Spleen (tissue), 11 donors: ENCODE data around the gene CCDC70. TPM values are rescaled to one million over a fixed set of nuclear protein-coding genes. Genes with fewer than 3 reads are reported as not detected.

Experiments used
- DNase-seq: peaks from one replicate; pipeline ENCODE4 v3.0.0-alpha.2; 2020
- H3K27ac ChIP-seq, 8 donors: fragments of 200-600 bp; sonication (generic) in 7 of 8; 1 replicate in 4 of 8; 2 replicates in 4 of 8; pipeline versions ENCODE4 v1.5.0 to v1.8.0; 2016 to 2021; ENCODE audit warnings: inconsistent platforms in 4 of 8, mild to moderate bottlenecking in 4 of 8, moderate library complexity in 1 of 8
- H3K27me3 ChIP-seq, 7 donors: fragments of 200-600 bp; sonication (generic) in 6 of 7; replicated peaks in 1 of 7; 1 replicate in 4 of 7; 2 replicates in 3 of 7; pipeline versions ENCODE4 v1.5.0 to v1.8.0; 2016 to 2021; ENCODE audit warnings: inconsistent platforms in 3 of 7, mild to moderate bottlenecking in 1 of 7
- H3K36me3 ChIP-seq, 6 donors: fragments of 200-600 bp; sonication (generic) in 5 of 6; 1 replicate in 4 of 6; 2 replicates in 2 of 6; pipeline versions ENCODE4 v1.5.0 to v1.8.0; 2016 to 2021; ENCODE audit warnings: inconsistent platforms in 2 of 6
- H3K4me1 ChIP-seq, 6 donors: fragments of 200-600 bp; sonication (generic) in 5 of 6; 1 replicate in 3 of 6; 2 replicates in 3 of 6; pipeline versions ENCODE4 v1.5.0 to v1.8.0; 2016 to 2021; ENCODE audit warnings: inconsistent platforms in 3 of 6
- H3K4me3 ChIP-seq, 8 donors: fragments of 200-600 bp; sonication (generic) in 7 of 8; 1 replicate in 4 of 8; 2 replicates in 4 of 8; pipeline versions ENCODE4 v1.5.0 to v1.8.0; 2016 to 2021; ENCODE audit warnings: inconsistent platforms in 4 of 8, mild to moderate bottlenecking in 4 of 8, moderate library complexity in 2 of 8
- H3K9me3 ChIP-seq, 8 donors: fragments of 200-600 bp; sonication (generic) in 7 of 8; 1 replicate in 4 of 8; 2 replicates in 4 of 8; pipeline versions ENCODE4 v1.5.0 to v1.8.0; 2016 to 2021; ENCODE audit warnings: inconsistent platforms in 4 of 8
- POLR2A ChIP-seq, 3 donors: fragments of 450-650 bp; IDR thresholded peaks; one replicate each; pipeline ENCODE4 v1.5.1; 2017; ENCODE audit warnings: antibody characterized with exemption in 3 of 3, mild to moderate bottlenecking in 1 of 3
- POLR2AphosphoS5 ChIP-seq, 3 donors: sonication (generic); formaldehyde crosslinking; IDR thresholded peaks; one replicate each; pipeline ENCODE4 v1.5.1; 2017; ENCODE audit warnings: antibody characterized with exemption in 3 of 3
- WGBS, 5 donors: extraction: QIAGEN DNeasy Blood & Tissue Kit in 3 of 5; methylation state at CpG; one replicate each; pipeline versions ENCODE4 v1.1.5 to v1.1.7; 2013 to 2018; 5-methylcytosine and 5-hydroxymethylcytosine counted together
- intact Hi-C: fragments of 100-400 bp; cut with DNase I; formaldehyde crosslinking; loops from one replicate; pipeline ENCODE4 v1.15.0; 2023; ENCODE audit warnings: low total_unique reads
- polyA plus RNA-seq, 3 donors: library from polyadenylated mRNA; stranded (reverse); fragments of 200-250 nt; gene quantifications; one replicate each; pipeline ENCODE4 v1.2.1, GENCODE V29; 2013
- total RNA-seq, 7 donors: library from RNA; depleted of rRNA in 3 of 7; stranded (reverse); fragments of >200 nt in 3 of 7; fragmentation: NEBNext Ultra II Directional in 4 of 7; extraction: Animal tissue kit (Norgen Biotek cat#: 25700) in 4 of 7; gene quantifications; one replicate each; pipeline versions ENCODE4 v1.1.0 to v1.2.1, GENCODE V29; 2016 to 2021
- TF ChIP-seq, protein P1 (sequence below), 11 experiments: fragments of 200-600 bp in 7 of 11; fragments of 450-650 bp in 4 of 11; sonication (generic) in 4 of 11; IDR thresholded peaks in 8 of 11; conservative IDR thresholded peaks in 3 of 11; 1 replicate in 7 of 11; 2 replicates in 4 of 11; pipeline versions ENCODE4 v1.4.0 to v1.8.0; 2016 to 2021; ENCODE audit warnings: antibody characterized with exemption in 11 of 11, inconsistent platforms in 4 of 11, mild to moderate bottlenecking in 1 of 11
- donor health status: healthy with polysubstance abuse.
- donor health status: DM: no; HTN: no; CAD: no; lungs with moderate emphysema.
- donor health status: DM: no; HTN: no; CAD: no.
- donor health status: Bipolar disorder and iron deficiency.
- donor health status: healthy.
- donor health status: DM: no; HTN: no; CAD: no.
- donor health status: DM: yes; HTN: yes; CAD: no.

The CCDC70 gene
- total and polyA plus RNA-seq, 10 donors = not detected

- WGBS, 5 donors = 78 to 86% (median 81%) methylated on average over 1 of the region's 1 CpG
- no peaks in the 10 kb centered on the region for H3K36me3 ChIP-seq
- H3K9me3 ChIP-seq = no peaks in the 10 kb centered on the region
- TF ChIP-seq POLR2A (IDR thresholded peaks at IDR 0.05) (no peak), POLR2AphosphoS5 (IDR thresholded peaks at IDR 0.05) (no peak)
- TF ChIP-seq, protein P1, sequence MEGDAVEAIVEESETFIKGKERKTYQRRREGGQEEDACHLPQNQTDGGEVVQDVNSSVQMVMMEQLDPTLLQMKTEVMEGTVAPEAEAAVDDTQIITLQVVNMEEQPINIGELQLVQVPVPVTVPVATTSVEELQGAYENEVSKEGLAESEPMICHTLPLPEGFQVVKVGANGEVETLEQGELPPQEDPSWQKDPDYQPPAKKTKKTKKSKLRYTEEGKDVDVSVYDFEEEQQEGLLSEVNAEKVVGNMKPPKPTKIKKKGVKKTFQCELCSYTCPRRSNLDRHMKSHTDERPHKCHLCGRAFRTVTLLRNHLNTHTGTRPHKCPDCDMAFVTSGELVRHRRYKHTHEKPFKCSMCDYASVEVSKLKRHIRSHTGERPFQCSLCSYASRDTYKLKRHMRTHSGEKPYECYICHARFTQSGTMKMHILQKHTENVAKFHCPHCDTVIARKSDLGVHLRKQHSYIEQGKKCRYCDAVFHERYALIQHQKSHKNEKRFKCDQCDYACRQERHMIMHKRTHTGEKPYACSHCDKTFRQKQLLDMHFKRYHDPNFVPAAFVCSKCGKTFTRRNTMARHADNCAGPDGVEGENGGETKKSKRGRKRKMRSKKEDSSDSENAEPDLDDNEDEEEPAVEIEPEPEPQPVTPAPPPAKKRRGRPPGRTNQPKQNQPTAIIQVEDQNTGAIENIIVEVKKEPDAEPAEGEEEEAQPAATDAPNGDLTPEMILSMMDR (IDR thresholded peaks at IDR 0.05 in 8 of 11, conservative IDR thresholded peaks at IDR 0.05 in 3 of 11) = no peak
- DNase-seq = no peak
- no peak overlapping the region for H3K4me3 ChIP-seq
- H3K4me1 ChIP-seq = peaks cover 0 to 15% (median 6%) of the 10 kb centered on the region in 6 donors
- peaks cover 0 to 12% (median 0%) of the 10 kb centered on the region in 7 donors for H3K27me3 ChIP-seq
- H3K27ac ChIP-seq = no peak overlapping the region
- intact Hi-C loops = loop anchor here (10.0 kb wide), 1 partner anchor 278 kb away; the partner anchor contains the start of gene NEK5
Measured at GRCh38 chr13:51846756-51847155, 15.0 kb upstream of the CCDC70 start.

DNA sequence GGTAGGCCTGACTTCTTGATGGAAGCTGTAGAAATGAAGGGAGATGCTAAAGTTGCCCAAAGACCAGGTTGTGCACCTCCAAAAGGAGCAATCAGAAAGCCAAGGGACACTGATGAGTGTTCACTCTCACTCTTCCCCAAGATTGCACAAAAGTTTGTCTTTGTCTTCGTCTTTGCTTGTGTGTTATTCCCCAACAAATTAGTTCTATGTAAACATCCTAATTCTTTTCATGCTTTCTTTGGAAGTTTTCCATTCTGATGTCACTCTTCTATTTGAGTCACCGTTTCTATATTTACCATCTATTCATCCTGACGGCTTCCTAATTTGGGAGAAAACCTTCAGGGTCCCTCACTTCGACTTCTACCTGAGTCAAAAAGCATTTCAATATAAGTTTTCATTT lies 13.1 kb upstream of the CCDC70 start:
- TF ChIP-seq POLR2A (IDR thresholded peaks at IDR 0.05) = no peak
- intact Hi-C loops = loop anchor here (10.0 kb wide), 1 partner anchor 276 kb away; the partner anchor contains the start of gene NEK5
- no peaks in the 10 kb centered on the region for H3K9me3 ChIP-seq
- DNase-seq = no peak
- peaks cover 0 to 15% (median 6%) of the 10 kb centered on the region in 6 donors for H3K4me1 ChIP-seq
- H3K27me3 ChIP-seq = peaks cover 0 to 25% (median 0%) of the 10 kb centered on the region in 7 donors
- no peaks in the 10 kb centered on the region for H3K36me3 ChIP-seq
- WGBS, 5 donors = 61 to 87% (median 73%) methylated on average over 4 of the region's 4 CpGs
- no peak overlapping the region for H3K27ac ChIP-seq
- H3K4me3 ChIP-seq = no peak overlapping the region

DNA sequence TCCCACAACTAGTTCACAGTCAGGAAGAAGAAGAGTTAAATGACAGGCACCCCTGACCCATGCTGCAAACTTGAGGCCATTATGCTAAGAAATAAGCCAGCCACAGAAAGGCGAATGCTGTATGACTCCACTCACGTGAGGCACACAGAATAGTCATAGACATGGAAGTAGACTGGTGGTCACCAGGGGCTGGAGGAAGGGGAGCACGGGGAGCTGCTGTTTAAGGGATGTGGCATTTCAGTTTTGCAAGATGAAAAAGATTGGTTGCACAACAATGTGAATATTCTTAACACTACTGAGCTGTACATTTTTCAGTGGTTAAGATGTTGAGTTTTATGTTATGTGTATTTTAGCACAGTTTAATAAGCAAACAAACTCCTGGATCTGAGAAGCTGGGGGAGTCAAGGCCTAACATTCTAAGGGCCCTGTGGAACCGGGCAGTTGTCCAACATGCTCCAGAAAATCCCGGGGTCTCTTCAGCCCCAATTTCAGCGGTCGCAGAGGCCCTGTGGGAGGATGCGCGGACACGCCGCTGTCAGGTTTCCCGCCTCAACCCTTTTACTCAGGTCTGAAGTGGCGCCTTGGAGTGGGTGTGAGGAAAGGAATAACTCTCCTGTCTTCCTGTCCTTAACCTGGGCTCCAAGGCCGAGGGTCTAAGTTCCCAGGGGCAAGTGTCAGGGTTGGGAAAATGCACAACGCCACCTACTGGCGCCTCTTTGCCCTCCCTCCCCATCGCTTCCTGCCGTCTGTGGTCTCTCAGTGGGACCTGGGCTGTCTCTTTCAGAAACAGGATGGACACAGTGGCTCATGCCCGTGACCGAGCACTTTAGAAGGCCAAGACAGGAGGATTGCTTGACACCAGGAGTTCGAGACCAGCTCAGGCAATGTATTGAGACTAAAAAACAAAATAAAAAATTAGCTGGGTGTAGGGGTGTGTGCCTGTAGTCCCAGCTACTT lies 12.3 kb upstream of the CCDC70 start:
- H3K27me3 ChIP-seq = peaks cover 0 to 22% (median 0%) of the 10 kb centered on the region in 7 donors
- peaks cover 0 to 15% (median 6%) of the 10 kb centered on the region in 6 donors for H3K4me1 ChIP-seq
- intact Hi-C loops = loop anchor here (10.0 kb wide), 1 partner anchor 275 kb away; the partner anchor contains the start of gene NEK5
- no peak overlapping the region for H3K27ac ChIP-seq
- DNase-seq = no peak
- no peaks in the 10 kb centered on the region for H3K9me3 ChIP-seq
- 57 to 60% (median 58%) methylated on average over 21 of the region's 21 CpGs for WGBS, 5 donors
- H3K4me3 ChIP-seq = no peak overlapping the region
- H3K36me3 ChIP-seq = no peaks in the 10 kb centered on the region
- TF ChIP-seq POLR2A (IDR thresholded peaks at IDR 0.05) (no peak), POLR2AphosphoS5 (IDR thresholded peaks at IDR 0.05) (no peak)
- TF ChIP-seq, protein P1 (IDR thresholded peaks at IDR 0.05 in 8 of 11, conservative IDR thresholded peaks at IDR 0.05 in 3 of 11) = peak in 10 of 11 experiments; percentile 10 to 67 (median 53)

DNA sequence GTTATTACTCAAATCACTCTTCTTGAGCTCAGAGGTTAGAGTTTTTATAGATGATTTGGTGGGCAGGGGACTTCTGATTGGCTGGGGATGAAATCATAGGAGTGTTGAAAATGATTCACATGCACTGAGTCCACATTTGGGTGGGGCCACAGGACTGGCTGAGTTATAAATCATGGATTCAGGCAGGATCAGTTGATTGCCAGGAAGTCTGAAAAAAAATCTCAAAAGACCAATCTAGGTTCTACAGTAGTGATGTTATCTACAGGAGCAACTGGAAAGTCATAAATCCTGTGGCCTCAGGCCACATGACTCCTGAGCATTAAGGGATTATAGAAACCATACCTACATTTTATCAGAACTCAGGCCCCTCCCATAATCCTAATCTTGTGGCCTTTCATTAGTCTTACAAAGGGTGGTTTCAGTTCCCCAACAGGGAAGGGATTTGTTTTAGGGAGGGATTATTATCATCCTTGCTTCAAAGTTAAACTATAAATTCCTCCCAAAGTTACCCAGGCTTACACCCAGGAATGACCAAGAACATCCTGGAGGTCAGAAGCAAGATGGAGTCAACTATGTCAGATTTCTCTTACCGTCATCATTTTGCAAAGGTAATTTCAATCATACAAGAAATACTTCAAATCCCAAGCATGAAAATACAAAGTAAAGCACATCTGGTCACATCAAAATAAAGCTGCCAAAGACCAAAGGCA lies 5.6 kb upstream of the CCDC70 start:
- H3K4me3 ChIP-seq = no peak overlapping the region
- DNase-seq = no peak
- intact Hi-C loops = no loop called here
- H3K4me1 ChIP-seq = no peaks in the 10 kb centered on the region
- no peak overlapping the region for H3K27ac ChIP-seq
- WGBS, 5 donors = 93 to 100% (median 96%) methylated on average over 1 of the region's 1 CpG
- no peaks in the 10 kb centered on the region for H3K9me3 ChIP-seq
- H3K27me3 ChIP-seq = peaks cover 0 to 13% (median 0%) of the 10 kb centered on the region in 7 donors
- TF ChIP-seq POLR2AphosphoS5 (IDR thresholded peaks at IDR 0.05) = no peak
- TF ChIP-seq, protein P1 (IDR thresholded peaks at IDR 0.05 in 8 of 11, conservative IDR thresholded peaks at IDR 0.05 in 3 of 11) = no peak
- no peak for TF ChIP-seq POLR2A (IDR thresholded peaks at IDR 0.05)
- no peaks in the 10 kb centered on the region for H3K36me3 ChIP-seq
